Measurements from ENCODE around the gene COMT.

COMT gene

DNA sequence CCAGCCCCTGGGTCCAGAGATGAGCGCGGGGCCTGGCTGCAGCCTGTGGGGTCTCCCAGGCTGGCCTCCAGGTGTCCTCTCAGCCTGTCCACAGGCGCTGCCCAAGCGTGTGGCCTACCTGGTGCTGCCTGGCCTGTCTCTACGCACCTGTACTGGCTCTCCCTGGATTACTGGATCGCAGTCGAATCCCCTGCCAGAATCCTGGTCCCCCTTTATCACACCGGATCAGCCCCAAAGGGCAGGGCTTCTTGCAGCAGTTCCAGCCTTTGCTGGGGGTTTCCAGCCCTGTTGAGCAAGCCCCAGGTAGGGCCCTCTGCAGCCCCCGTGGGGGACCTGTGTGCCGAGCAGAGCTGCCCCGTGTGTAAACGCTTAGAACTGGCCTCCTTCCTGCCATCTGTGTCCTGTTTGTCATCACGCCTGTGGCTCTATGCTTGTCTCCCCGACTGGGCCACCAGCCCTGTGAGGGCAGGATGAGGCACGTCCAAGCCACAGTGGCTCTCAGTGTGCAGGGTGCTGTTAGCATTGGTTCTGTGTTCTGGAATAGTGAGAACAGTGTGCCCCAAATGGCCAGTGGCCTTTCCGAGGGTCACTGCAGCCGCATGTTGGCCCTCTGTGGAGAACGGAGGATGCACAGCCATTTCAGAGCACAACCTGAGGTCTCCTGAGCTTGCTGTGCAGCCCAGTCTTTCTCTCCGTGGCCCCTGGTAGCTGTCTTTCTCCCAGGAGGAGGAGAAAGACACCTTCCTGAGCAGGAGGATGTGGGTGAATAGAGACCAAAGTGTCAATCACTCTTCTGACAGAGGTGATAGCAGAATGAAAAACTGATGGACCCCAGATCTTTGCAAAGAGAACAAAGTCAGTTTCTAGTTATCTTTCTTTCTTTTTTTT is 13.9 kb downstream of the COMT start:
- Histone ChIP-seq H2BK120ac (ENCODE audit: low read depth, low read length) (no peak overlapping the region), H3K79me1 (ENCODE audit: low read depth, low read length) (no peaks in the 10 kb centered on the region), H3K4me1 (ENCODE audit: control insufficient read depth in 2 of 2, insufficient read depth in 1 of 2, low read depth in 1 of 2, low read length in 2 of 2) (peaks cover 12 to 15% of the 10 kb centered on the region in 2 donors), H3K9me3 (replicated peaks in 1 of 2; ENCODE audit: control insufficient read depth in 2 of 2, insufficient read depth in 1 of 2, low read depth in 1 of 2, low read length in 2 of 2) (no peaks in the 10 kb centered on the region), H4K91ac (ENCODE audit: low read depth, low read length, poor library complexity) (no peak overlapping the region), H4K8ac (ENCODE audit: low read depth, low read length) (no peak overlapping the region), H2AFZ (ENCODE audit: low read length) (peak overlapping the region; percentile 39), H3K18ac (ENCODE audit: low read length) (peak overlapping the region; percentile 42), H3K4me2 (ENCODE audit: insufficient read depth, low read length, poor library complexity, severe bottlenecking) (no peak overlapping the region), H3K27ac (replicated peaks; ENCODE audit: low read length) (no peak overlapping the region), H3K14ac (ENCODE audit: low read length) (peak overlapping the region; percentile 67), H3K27me3 (ENCODE audit: control insufficient read depth in 3 of 3, insufficient read depth in 3 of 3, low read depth in 1 of 3, low read length in 3 of 3) (no peaks in the 10 kb centered on the region), H2BK15ac (ENCODE audit: low read length) (peak overlapping the region; percentile 30), H2BK5ac (ENCODE audit: low read length) (peak overlapping the region; percentile 75), H3K23ac (ENCODE audit: low read depth, low read length, poor library complexity) (peak overlapping the region; percentile 86), H2AK5ac (ENCODE audit: low read depth, low read length) (peak overlapping the region; percentile 85), H3K4ac (ENCODE audit: low read length) (no peak overlapping the region), H3K36me3 (replicated peaks in 1 of 2; ENCODE audit: control insufficient read depth in 2 of 2, insufficient read depth in 2 of 2, low read length in 2 of 2) (no peaks in the 10 kb centered on the region), H3K9ac (ENCODE audit: low read depth, low read length, poor library complexity) (peak overlapping the region; percentile 18), H2BK12ac (ENCODE audit: low read length) (peak overlapping the region; percentile 7), H3K4me3 (ENCODE audit: low read length in 2 of 2) (no peak overlapping the region)
- DNase-seq (ENCODE audit: low spot score), result no peak
- no CpG with 5 or more reads among the region's 19 CpGs for WGBS, 2 donors (ENCODE audit: extremely low coverage in 2 of 2, insufficient read length in 2 of 2, insufficient replicate concordance in 1 of 2)

DNA sequence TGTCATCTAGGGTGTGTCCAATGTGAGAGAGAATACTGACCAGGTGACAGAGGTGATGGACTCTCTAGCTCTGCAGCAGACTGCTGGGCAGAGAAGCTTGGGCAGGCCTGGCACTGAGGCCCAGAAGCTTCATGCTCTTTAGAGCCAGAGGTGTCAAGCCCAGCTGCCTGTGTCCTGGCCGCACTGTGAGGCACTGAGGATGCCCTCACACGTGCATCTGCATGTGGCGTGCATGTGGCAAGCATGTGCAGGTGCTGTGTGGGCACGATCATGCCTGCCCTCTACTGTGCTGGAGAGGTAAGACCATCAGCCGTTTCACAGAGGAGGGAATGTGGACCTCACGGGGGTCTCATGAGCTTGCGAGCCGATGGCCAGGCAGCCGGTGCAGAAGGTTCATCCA is 15.9 kb downstream of the COMT start:
- Histone ChIP-seq H3K9me3 (replicated peaks in 1 of 2; ENCODE audit: control insufficient read depth in 2 of 2, insufficient read depth in 1 of 2, low read depth in 1 of 2, low read length in 2 of 2) (peaks cover 0 to 2% of the 10 kb centered on the region in 2 donors), H2BK12ac (ENCODE audit: low read length) (no peak overlapping the region), H3K4me2 (ENCODE audit: insufficient read depth, low read length, poor library complexity, severe bottlenecking) (no peak overlapping the region), H4K8ac (ENCODE audit: low read depth, low read length) (no peak overlapping the region), H2AK5ac (ENCODE audit: low read depth, low read length) (no peak overlapping the region), H3K4me3 (ENCODE audit: low read length in 2 of 2) (no peak overlapping the region), H2AFZ (ENCODE audit: low read length) (no peak overlapping the region), H3K9ac (ENCODE audit: low read depth, low read length, poor library complexity) (no peak overlapping the region), H3K4me1 (ENCODE audit: control insufficient read depth in 2 of 2, insufficient read depth in 1 of 2, low read depth in 1 of 2, low read length in 2 of 2) (peaks cover 15 to 17% of the 10 kb centered on the region in 2 donors), H3K27ac (replicated peaks; ENCODE audit: low read length) (no peak overlapping the region), H3K23ac (ENCODE audit: low read depth, low read length, poor library complexity) (peak overlapping the region; percentile 5), H2BK5ac (ENCODE audit: low read length) (no peak overlapping the region), H2BK120ac (ENCODE audit: low read depth, low read length) (no peak overlapping the region), H3K4ac (ENCODE audit: low read length) (no peak overlapping the region), H3K18ac (ENCODE audit: low read length) (peak overlapping the region; percentile 15), H2BK15ac (ENCODE audit: low read length) (no peak overlapping the region), H3K27me3 (ENCODE audit: control insufficient read depth in 3 of 3, insufficient read depth in 3 of 3, low read depth in 1 of 3, low read length in 3 of 3) (no peaks in the 10 kb centered on the region), H3K36me3 (replicated peaks in 1 of 2; ENCODE audit: control insufficient read depth in 2 of 2, insufficient read depth in 2 of 2, low read length in 2 of 2) (peaks cover 0 to 2% of the 10 kb centered on the region in 2 donors), H3K79me1 (ENCODE audit: low read depth, low read length) (peaks cover under 1% of the 10 kb centered on the region), H4K91ac (ENCODE audit: low read depth, low read length, poor library complexity) (no peak overlapping the region), H3K14ac (ENCODE audit: low read length) (no peak overlapping the region)
- no CpG with 5 or more reads among the region's 9 CpGs for WGBS, 2 donors (ENCODE audit: extremely low coverage in 2 of 2, insufficient read length in 2 of 2, insufficient replicate concordance in 1 of 2)
- no peak for DNase-seq (ENCODE audit: low spot score)

DNA sequence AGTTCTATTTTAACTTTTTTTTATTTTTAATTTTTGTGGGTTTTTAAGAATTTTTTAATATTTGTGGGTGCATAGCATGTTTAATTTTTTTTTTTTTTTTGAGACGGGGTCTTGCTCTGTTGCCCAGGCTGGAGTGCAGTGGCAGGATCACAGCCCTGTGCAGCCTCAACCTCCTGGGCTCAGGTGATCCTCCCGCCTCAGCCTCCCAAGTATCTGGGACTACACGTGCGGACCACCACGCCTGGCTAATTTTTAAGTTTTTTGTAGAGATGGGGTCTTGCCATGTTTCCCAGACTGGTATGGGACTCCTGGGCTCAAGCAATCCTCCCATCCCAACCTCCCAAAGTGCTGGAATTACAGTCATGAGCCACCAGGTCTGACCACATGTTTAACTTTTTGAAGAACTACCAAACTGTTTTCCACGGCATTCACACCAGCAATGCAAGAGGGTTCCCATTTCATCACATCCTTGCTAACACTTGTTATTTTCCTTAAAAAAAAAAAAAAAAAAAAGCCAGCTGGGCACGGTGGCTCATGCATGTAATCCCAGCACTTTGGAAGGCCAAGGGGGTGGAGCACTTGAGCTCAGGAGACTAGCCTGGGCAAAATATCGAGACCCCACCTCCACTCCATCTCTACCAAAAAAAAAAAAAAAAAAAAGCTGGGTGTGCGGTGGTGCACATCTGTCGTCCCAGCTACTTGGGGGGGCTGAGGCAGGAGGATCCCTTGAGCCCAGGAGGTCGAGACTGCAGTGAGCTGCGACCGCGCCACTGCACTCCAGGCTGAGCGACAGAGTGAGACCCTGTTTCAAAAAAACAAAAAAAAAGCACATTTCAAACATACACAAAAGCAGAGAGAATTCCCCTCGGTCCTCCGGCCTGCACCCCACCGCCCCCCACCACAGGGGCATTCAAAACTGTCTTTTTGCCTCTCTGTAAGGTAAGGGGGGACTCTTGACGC is 16.8 kb downstream of the COMT start:
- no peak overlapping the region for H3K9ac ChIP-seq (ENCODE audit: low read depth, low read length, poor library complexity)
- no peak overlapping the region for H2BK5ac ChIP-seq (ENCODE audit: low read length)
- no peak overlapping the region for H2BK15ac ChIP-seq (ENCODE audit: low read length)
- peak overlapping the region; percentile 84 for H2AFZ ChIP-seq (ENCODE audit: low read length)
- H3K18ac ChIP-seq (ENCODE audit: low read length), result peak overlapping the region; percentile 6
- no CpG with 5 or more reads among the region's 19 CpGs for WGBS, 2 donors (ENCODE audit: extremely low coverage in 2 of 2, insufficient read length in 2 of 2, insufficient replicate concordance in 1 of 2)
- H3K4me1 ChIP-seq (ENCODE audit: control insufficient read depth in 2 of 2, insufficient read depth in 1 of 2, low read depth in 1 of 2, low read length in 2 of 2), result peaks cover 22% of the 10 kb centered on the region in 2 donors
- peaks cover 3% of the 10 kb centered on the region for H3K79me1 ChIP-seq (ENCODE audit: low read depth, low read length)
- H3K9me3 ChIP-seq (replicated peaks in 1 of 2; ENCODE audit: control insufficient read depth in 2 of 2, insufficient read depth in 1 of 2, low read depth in 1 of 2, low read length in 2 of 2), result peaks cover 0 to 2% of the 10 kb centered on the region in 2 donors
- H4K8ac ChIP-seq (ENCODE audit: low read depth, low read length), result no peak overlapping the region
- no peak for DNase-seq (ENCODE audit: low spot score)
- no peak overlapping the region for H2BK120ac ChIP-seq (ENCODE audit: low read depth, low read length)
- H3K4me3 ChIP-seq (ENCODE audit: low read length in 2 of 2), result peak overlapping the region in 1 of 2 donors; percentile 79
- no peak overlapping the region for H3K23ac ChIP-seq (ENCODE audit: low read depth, low read length, poor library complexity)
- H3K27me3 ChIP-seq (ENCODE audit: control insufficient read depth in 3 of 3, insufficient read depth in 3 of 3, low read depth in 1 of 3, low read length in 3 of 3), result no peaks in the 10 kb centered on the region
- no peak overlapping the region for H3K27ac ChIP-seq (replicated peaks; ENCODE audit: low read length)
- H3K14ac ChIP-seq (ENCODE audit: low read length), result no peak overlapping the region
- H3K4me2 ChIP-seq (ENCODE audit: insufficient read depth, low read length, poor library complexity, severe bottlenecking), result peak overlapping the region; percentile 58
- no peak overlapping the region for H2BK12ac ChIP-seq (ENCODE audit: low read length)
- no peak overlapping the region for H2AK5ac ChIP-seq (ENCODE audit: low read depth, low read length)
- H3K4ac ChIP-seq (ENCODE audit: low read length), result no peak overlapping the region
- H3K36me3 ChIP-seq (replicated peaks in 1 of 2; ENCODE audit: control insufficient read depth in 2 of 2, insufficient read depth in 2 of 2, low read length in 2 of 2), result peaks cover 0 to 2% of the 10 kb centered on the region in 2 donors
- H4K91ac ChIP-seq (ENCODE audit: low read depth, low read length, poor library complexity), result no peak overlapping the region

All from neuronal stem cell (in vitro differentiated cells).